Dermis blood vessel endothelial cell (primary cell): ENCODE data around the gene IL1RL2. TPM values are rescaled to one million over a fixed set of nuclear protein-coding genes. Genes with fewer than 3 reads are reported as not detected.

ENCODE experiments used
- DNase-seq: peaks from one replicate; pipeline ENCODE4 v3.0.0; 2010
- total RNA-seq: library from RNA; depleted of rRNA; stranded (reverse); fragments of >200 nt; gene quantifications from 2 replicates; pipeline ENCODE4 v1.2.3, GENCODE V29; 2014

Gene IL1RL2
- total RNA-seq = 0.09 and 0.34 TPM in 2 replicates

DNA sequence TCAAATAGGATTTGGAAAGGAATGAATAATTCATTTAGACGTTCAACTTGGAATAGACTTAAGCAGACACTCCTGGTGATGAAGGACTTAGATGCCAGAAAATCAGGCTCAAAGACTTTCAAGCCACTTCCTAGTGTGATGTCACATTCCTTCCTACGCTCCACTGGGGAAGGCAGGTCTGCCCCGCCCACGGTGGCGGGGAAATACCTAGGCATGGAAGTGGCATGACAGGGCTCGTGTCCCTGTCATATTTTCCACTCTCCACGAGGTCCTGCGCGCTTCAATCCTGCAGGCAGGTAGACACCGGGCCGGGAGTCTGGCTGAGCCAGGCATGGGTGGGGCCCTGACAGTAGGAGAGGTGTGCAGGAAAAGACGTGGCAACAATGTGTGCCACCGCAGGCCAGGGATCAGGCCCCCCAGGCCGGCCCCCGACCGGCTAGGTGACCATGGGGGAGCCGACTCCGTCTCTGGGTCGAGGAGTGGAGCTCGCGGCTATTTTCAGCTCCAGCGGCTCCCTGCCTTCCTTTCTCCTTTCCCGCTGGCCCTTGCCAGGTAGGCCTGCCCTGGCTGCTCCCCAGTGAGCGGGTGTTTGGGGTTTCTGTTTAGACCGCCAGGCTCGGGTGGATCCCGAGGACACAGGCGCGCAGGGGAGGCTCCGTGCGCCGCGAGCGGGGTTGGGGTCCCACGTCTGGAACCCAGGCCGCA lies at the start of gene IL1RL2:
Gene IL1RL2, plus strand, starts transcription at position 233 of the 705 bp plus-strand sequence. CDS start 845 bp downstream, outside the sequence.
- DNase-seq = no peak

GRCh38 chr2:102137138-102137537 lies 49.7 kb upstream of the IL1RL2 start:
- DNase-seq = no peak

DNA sequence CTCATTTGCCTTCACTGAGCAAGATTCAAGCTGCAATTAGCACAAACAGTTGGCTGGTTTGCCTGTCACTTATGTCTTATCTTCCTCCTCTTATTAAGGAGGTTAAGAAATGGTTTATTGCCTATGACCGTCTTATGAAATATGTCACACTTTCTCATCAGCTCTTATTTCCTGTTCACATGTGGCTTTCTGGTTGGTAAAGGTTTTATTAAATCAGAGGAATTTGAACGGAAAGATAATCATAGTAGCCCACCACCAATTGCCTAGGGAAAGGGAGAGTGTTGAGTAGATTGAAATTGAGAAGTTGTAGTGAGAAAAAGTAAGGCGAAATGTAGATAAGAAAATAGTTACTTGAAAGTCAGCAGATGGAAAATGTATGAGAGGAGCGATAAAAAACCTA lies 48.5 kb upstream of the IL1RL2 start:
- no peak for DNase-seq

DNA sequence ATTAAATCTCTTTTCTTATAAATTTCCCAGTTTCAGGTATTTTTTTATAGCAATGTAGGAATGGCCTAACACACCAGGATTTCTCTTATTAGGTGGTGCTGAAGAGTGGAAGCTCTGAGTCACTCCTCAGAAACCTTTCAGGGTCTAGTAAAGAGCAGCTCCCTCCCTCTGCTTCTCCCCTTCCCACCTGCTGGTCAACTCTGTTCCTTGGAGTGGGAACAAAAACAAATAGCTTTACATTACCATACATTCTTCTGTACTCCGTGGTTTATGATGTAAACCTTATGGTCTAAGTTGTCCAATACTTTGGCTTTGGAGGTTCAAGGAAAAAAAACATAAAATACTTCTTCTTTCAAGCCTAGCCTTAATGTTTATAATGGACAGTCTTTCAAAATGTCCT lies 47.0 kb upstream of the IL1RL2 start:
- no peak for DNase-seq

DNA sequence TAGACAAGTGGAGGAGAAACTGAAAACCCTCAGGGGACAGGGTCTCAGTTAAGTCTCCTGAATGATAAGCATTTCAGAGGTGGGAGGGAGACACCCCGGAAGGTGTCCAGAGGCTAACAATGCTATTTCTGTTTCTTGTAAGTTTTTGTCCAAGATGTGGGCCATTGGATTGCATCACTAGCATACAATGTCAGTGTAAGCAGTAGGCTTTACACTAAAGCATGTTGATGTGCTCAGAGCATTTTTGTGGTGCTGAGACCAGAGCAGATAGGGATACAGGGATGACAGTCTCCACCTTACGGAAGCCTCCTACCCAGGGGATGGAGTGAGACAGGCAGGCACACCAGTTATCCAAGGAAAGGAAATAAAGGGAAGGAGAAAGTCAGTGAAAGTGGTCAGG lies 46.4 kb upstream of the IL1RL2 start:
- DNase-seq = no peak

GRCh38 chr2:102141011-102141943 lies 45.5 kb upstream of the IL1RL2 start:
- DNase-seq = peak; percentile 28

DNA sequence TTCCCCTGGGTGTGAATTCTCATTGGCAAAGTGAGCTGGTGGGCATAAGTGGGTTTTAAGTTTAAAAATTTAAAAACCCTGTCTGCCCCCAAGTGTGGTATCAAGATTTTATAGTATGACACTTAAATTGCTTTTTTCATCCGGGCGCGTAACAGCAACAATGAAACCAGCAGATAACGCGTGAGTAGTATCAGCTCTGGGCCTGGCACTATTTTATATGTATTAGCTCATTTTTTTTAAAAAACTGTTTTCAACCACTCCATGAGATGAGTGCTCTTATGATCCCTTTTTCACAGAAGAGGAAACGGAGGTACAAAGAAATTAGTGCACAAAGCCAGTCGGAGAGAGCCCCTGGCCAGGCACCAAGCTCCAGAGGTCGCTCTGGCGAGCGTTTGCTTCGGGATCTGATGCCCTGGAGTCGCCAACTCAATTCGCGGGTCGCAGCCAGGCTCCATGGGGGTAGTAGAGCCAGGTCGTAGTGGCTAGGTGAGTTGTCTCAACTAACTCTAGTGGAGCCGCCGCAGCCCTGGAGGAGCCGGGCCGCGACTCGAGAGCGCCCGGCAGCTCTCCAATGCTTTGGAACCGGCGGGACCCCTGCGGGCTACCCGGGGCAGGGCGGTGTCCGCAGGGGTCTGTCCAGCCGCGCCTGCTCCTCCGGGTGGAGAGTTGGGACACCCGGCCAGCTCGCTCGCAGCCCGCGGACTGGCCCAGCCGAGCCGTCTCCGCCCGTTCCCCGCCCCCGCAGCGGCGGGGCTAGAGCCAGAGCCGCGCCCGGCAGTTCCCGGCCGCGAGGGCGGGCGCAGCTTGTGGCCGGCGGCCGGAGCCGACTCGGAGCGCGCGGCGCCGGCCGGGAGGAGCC lies 44.6 kb upstream of the IL1RL2 start, which contains the start of gene IL1R1:
Gene IL1R1, plus strand, starts transcription at position 777 of the 859 bp plus-strand sequence. CDS start 14,979 bp downstream, outside the sequence.
- DNase-seq = peak; percentile 70

- peak; percentile 46 for DNase-seq
Measured at GRCh38 chr2:102142829-102143449, 43.9 kb upstream of the IL1RL2 start.

- peak; percentile 35 for DNase-seq
Measured at GRCh38 chr2:102143450-102143985, 43.3 kb upstream of the IL1RL2 start.

DNA sequence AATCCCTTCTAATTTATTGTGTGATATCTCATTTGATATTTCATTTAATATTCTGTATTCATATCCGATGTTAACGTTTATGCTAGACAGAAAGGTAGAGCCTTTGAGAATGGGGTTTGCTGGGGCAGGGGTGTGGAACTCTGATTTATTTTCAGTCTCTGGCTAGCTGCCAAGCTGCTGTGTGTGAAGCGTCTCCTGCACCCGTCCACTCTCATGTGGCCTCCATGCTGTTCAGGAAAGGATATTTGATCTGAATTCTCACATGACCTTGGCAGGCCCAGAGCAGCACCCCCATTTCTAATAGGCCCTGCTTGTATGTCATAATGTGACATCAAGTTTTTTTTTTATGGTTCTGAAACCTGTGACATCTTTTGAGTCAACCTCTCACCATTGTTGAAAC lies 42.7 kb upstream of the IL1RL2 start:
- DNase-seq = peak; percentile 23

DNA sequence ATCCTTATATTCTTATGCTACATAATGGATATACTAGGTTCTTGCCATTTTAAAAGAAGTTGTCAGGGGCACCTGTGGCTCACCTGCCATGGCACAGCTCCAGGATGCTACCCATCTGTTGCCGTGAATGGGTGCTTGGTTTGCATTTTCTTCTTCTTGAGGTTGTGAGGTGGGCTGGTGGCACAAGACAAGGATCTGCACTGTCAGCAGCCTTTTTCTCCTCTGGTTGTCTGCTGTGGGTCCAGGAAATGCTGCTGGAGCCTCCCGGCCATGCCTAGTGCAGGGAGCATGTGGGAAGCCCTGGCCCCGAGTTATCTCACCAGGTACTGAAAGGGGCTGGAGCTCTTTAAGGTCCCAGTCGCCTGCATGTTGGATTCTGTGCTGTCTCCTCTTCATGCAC lies 41.7 kb upstream of the IL1RL2 start:
- no peak for DNase-seq

DNA sequence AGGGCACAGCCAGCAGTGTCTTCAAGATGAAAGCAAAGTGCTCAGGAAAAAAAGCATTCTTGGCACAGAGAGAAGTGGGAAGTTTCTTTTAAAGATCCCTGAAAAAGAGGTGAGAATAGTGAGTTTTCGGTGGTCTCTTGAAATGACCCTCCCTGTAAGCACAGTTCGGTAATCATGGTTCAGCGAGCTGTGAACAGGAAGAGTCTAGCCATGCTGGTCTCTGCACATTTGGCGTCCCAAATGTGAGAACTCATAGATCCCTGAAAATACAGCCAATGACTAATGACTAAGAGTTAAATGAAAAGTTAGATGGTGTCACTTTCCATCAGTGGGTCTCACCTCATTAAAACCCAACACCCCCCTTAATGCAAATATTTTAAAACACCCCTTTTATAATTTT lies 40.9 kb upstream of the IL1RL2 start:
- DNase-seq = no peak

- no peak for DNase-seq
Measured at GRCh38 chr2:102147935-102148334, 38.9 kb upstream of the IL1RL2 start.

DNA sequence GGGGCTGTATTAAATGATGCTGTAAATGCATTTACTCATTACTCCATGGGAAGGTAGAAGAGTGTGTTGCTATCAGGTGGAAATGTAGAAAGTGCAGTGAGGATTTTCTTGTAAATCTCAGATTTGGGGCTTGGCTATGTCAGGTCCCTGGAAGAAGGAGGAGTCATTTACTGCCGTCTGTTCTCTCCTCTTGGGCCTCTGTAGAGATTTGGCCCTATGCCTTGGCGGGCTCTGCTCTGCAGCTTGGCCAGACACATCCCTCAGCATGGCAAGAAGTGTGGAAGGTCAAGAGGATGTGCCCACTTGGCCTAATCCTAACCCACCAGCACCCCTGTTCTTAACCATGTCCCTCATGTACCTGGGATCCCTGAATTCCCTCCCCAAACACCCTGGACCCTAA lies 37.6 kb upstream of the IL1RL2 start:
- DNase-seq = no peak

DNA sequence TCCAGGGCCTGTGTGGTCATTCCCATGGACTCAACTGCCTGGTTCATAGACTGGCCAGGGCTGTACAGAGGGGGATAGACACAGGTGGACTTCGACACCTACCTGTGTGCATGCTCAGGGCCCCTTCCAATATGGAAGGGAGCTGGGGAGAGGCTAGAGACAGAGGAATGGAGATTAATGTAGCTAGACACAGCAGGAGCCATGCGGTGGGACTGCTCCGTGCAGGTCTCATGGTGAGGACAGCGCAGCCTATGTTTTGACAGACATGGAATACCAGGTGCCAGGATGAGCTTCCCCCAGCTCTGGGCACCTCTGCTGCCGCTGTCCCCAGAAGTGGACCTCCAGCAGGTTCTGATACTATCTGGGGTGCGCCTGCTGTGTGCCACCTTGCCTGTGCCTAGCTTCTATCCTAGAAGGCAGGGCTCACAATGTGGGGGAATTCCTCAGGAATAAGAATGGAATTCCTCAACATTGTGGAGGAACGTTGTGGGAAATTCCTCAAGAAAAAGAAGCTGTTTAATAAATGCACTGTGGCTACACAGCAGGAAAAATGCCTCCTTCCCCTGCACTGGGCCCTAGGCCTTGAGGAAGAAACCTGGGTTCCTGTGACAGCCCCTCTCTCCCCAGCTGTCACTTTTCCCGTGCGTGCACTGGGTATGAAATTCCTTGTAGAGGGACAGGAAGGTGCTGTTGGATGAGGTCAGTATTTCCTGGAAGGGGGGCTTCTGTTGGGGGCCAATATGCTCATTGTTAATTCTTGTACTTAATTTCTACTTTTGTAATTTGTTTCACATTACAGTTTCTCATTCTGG lies 37.0 kb upstream of the IL1RL2 start:
- peak; percentile 51 for DNase-seq

GRCh38 chr2:102154364-102154763 lies 32.5 kb upstream of the IL1RL2 start:
- no peak for DNase-seq

GRCh38 chr2:102154946-102155702 lies 31.7 kb upstream of the IL1RL2 start:
- DNase-seq = no peak

- no peak for DNase-seq
Measured at GRCh38 chr2:102155703-102156515, 30.9 kb upstream of the IL1RL2 start.
